Measurements from ENCODE around the gene PDGFB. TPM values are rescaled to one million over a fixed set of nuclear protein-coding genes. Genes with fewer than 3 reads are reported as not detected.

Gene PDGFB
- total RNA-seq, 1 experiment from 2014 or later, result 9.2 TPM

GRCh38 chr22:39287076-39287725, 42.4 kb upstream of the PDGFB start (continued):
- TF ChIP-seq ZNF425 (CRISPR knock-in tag; conservative IDR thresholded peaks at IDR 0.05), result no peak
- TF ChIP-seq ZNF416 (CRISPR knock-in tag; IDR thresholded peaks at IDR 0.05), result no peak
- TF ChIP-seq MXD4 (CRISPR knock-in tag; IDR thresholded peaks at IDR 0.05; ENCODE audit: borderline replicate concordance), result no peak
- no peak for TF ChIP-seq NR2C2 (CRISPR knock-in tag; IDR thresholded peaks at IDR 0.05)
- no peak for TF ChIP-seq ZNF219 (CRISPR knock-in tag; IDR thresholded peaks at IDR 0.05; ENCODE audit: borderline replicate concordance)
- no peak for TF ChIP-seq MAX (CRISPR knock-in tag; IDR thresholded peaks at IDR 0.05)
- no peak for TF ChIP-seq ZNF138 (CRISPR knock-in tag; conservative IDR thresholded peaks at IDR 0.05)

- ChIA-PET CTCF (no interaction called here), POLR2A (no interaction called here)
- TF ChIP-seq NFATC4 (CRISPR knock-in tag; IDR thresholded peaks at IDR 0.05) (no peak), ZSCAN18 (CRISPR knock-in tag; IDR thresholded peaks at IDR 0.05) (no peak), TEAD4 (CRISPR knock-in tag; IDR thresholded peaks at IDR 0.05) (no peak), ZNF121 (CRISPR knock-in tag; IDR thresholded peaks at IDR 0.05) (no peak), PRRX2 (CRISPR knock-in tag; IDR thresholded peaks at IDR 0.05) (no peak), USF1 (CRISPR knock-in tag; IDR thresholded peaks at IDR 0.05) (no peak), E2F5 (CRISPR knock-in tag; IDR thresholded peaks at IDR 0.05) (no peak), CBFB (CRISPR knock-in tag; IDR thresholded peaks at IDR 0.05; ENCODE audit: low read depth) (no peak)
- H3K27me3 Mint-ChIP-seq (ENCODE audit: low read depth), result no peaks in the 10 kb centered on the region
- peaks cover 17% of the 10 kb centered on the region for H3K4me1 Mint-ChIP-seq
- no peak overlapping the region for H3K4me3 Mint-ChIP-seq
- no peaks in the 10 kb centered on the region for H3K36me3 Mint-ChIP-seq
- no peak overlapping the region for H3K27ac Mint-ChIP-seq
- peaks cover 9% of the 10 kb centered on the region for H3K9me3 Mint-ChIP-seq
- DNase-seq (ENCODE audit: low spot score) (no peak), ATAC-seq (no peak)
Measured at GRCh38 chr22:39284983-39285382, 40.2 kb upstream of the PDGFB start.

- no peaks in the 10 kb centered on the region for H3K27me3 Mint-ChIP-seq (ENCODE audit: low read depth)
- ChIA-PET POLR2A (no interaction called here), CTCF (no interaction called here)
- H3K4me3 Mint-ChIP-seq, result no peak overlapping the region
- H3K27ac Mint-ChIP-seq, result no peak overlapping the region
- H3K4me1 Mint-ChIP-seq, result peaks cover 23% of the 10 kb centered on the region
- peaks cover 9% of the 10 kb centered on the region for H3K9me3 Mint-ChIP-seq
- no peak for ATAC-seq
- H3K36me3 Mint-ChIP-seq, result no peaks in the 10 kb centered on the region
- no peak for DNase-seq (ENCODE audit: low spot score)
- TF ChIP-seq MXD4 (CRISPR knock-in tag; IDR thresholded peaks at IDR 0.05; ENCODE audit: borderline replicate concordance) (no peak), ZNF423 (CRISPR knock-in tag; IDR thresholded peaks at IDR 0.05) (no peak), ATF1 (CRISPR knock-in tag; IDR thresholded peaks at IDR 0.05) (no peak), E2F1 (CRISPR knock-in tag; IDR thresholded peaks at IDR 0.05) (no peak), ATF2 (CRISPR knock-in tag; IDR thresholded peaks at IDR 0.05; ENCODE audit: borderline replicate concordance, low read depth) (no peak), TP53 (CRISPR knock-in tag; IDR thresholded peaks at IDR 0.05) (no peak)
Measured at GRCh38 chr22:39284142-39284980, 39.6 kb upstream of the PDGFB start.

Data from WTC11 (cell line).